ENCODE measurements around the gene RPRD1A. TPM values are rescaled to one million over a fixed set of nuclear protein-coding genes. Genes with fewer than 3 reads are reported as not detected.
"Not testable (repeated sequence)": the region's sequence is repeated elsewhere in the genome, so short reads cannot be mapped to it uniquely, and the experiment has no call there.

RPRD1A gene
- total RNA-seq, 2 experiments from 2014 or later, result 24.7 to 25.1 TPM

DNA sequence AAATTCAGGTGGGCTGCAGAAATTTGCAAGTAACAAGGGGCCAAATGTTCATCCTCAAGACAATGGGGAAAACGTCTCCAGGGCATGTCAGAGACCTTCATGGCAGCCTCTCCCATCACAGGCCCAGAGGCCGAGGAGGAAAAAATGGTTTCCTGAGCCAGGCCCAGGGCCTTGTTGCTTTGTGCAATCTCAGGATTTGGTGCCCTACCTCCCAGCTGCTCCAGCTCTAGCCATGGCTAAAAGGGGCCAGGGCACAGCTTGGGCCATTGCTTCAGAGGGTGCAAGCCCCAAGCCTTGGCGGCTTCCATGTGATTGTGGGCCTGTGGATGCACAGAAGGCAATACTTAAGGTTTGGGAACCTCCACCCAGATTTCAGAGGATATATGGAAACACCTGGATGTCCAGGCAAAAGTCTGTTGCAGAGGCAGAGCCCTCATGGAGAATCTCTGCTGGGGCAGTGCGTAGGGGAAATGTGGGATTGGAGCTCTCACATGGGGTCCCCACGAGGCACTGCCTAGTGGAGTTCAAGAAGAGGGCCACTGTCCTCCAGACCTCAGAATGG lies 29.2 kb downstream of the RPRD1A start:
- ChIA-PET POLR2A (no interaction called here), CTCF (no interaction called here)

DNA sequence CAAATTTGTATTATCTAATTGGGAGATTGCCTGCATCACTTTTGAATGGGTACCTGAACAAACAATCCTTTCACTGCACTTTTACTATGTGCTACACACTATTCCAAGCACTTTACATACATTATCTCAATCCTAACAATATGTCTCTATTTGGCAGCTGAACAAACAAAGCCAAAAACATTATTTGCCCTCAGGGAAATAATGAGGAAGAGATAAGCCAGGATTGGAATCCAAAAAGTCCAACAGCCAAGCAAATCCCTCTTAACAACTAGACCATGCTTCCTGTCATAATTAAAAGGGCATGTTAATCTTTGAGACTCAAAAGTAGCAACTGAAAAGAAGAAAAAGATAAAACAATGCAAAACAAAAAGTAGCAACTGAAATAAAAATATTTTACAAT lies 32.1 kb downstream of the RPRD1A start:
- POLR2A ChIA-PET, result no interaction called here
- CTCF ChIA-PET, result no interaction called here

DNA sequence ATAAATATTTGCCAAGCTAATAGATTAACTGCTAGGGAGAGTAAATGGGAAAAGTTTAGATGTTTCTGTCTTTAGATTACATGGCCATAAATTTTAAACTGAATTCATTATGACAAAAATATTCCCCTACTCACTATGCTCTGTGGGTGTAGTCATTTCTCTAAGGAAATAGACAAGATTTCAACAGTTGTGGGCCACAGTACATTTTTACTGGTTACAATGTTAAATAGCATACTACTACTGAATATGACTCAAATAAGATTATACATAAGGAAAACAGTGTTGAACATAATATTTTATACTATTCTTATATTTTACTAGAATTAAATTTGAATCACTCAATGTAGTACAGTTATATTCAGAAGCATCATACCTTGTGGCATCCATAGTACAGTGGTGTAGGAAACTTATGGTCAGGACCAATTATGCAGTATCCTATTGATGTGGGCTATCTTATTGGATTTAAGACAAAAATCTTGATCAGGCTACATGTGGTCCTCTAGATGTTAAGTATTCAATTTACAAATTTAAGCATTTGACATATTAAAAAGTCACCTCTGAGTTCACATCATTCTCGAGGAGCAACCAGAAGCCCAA lies 33.0 kb downstream of the RPRD1A start:
- ChIA-PET CTCF (no interaction called here), POLR2A (no interaction called here)

DNA sequence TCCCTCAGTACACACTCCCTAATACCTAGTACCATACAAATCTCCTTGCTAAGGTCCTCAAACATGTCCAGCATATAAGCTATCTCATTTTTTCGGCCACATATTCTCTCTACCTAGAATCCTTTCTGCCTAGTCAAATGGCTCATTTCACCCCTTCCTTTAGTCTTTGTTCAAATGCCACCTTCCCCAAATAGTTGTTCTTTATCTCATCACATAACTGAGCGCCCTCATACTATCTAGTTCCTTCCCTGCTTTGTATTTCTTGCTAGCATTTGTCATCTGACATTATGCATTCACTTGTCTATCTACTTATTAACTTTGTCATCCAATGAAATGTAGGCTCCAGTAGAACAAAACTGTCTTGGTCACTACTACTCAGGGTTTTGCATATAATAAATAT lies 35.5 kb downstream of the RPRD1A start:
- ChIA-PET CTCF (interaction anchor here (0.6 kb wide), 1 partner anchor 16 kb away, joined by 3 read pairs; no protein-coding TSS in a partner anchor), POLR2A (no interaction called here)

DNA sequence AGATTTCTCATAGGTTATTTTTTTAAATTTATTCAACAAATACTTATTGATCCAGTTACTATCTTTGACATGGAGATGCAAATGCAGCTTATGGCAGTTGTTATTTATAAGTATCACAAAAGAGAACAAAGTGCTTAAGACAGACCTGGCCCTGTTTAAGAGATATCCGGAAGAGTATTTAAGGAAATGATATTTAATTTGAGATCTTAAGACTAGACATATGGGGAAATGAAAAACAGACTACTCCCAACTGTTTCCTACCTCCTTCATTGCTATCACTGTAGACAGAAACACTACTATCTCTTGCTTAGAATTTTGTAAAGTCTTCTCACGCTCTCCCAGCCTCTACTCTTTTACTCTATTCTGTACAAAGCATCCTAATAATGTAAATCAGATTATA lies 36.0 kb downstream of the RPRD1A start:
- CTCF ChIA-PET, result no interaction called here
- POLR2A ChIA-PET, result interaction anchor here (0.7 kb wide), 1 partner anchor 694 kb away, joined by 3 read pairs; no protein-coding TSS in a partner anchor

DNA sequence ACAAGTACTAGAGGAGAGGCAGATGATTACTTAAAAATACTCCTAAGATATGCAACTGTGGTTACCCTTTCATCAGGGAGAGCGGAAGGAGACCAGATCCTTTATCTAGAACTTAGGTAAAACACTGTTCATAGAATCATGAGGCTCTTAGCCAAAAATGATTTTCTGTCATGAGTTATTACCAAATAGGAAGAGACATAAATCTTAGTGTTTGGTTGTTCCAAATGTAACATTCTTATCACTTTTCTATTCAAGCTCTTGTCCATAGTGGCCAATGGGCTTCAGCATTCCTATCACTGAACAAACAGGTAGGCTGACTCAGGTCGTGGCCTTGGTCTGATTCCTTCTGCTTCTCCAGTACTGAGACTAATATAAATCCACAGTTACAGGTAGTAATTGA lies 38.5 kb downstream of the RPRD1A start:
- ChIA-PET POLR2A (interaction anchor here (0.6 kb wide), 1 partner anchor 800 kb away, joined by 6 read pairs; the partner anchor contains the start of gene TPGS2), CTCF (interaction anchor here (1.1 kb wide), 1 partner anchor 11 kb away, joined by 5 read pairs; no protein-coding TSS in a partner anchor)

DNA sequence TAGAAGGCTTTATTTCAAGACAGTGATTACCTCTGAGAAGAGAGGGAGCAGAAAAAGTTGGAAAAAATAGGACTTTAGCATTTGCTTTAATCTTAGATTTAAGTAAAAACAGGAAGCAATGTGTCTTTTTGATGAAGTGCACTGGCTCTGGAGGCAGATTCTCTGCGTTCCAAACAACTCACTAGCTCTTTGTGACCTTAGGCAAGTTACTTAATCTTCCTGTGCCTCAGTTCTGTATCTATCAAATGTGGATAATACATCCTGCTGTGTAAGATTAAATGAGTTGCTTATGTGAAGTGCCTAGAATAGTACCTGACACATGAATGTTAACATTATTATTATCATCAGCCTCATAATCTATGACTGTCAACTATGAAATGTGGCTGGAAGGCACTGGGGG lies 42.3 kb downstream of the RPRD1A start:
- CTCF ChIA-PET, result no interaction called here

DNA sequence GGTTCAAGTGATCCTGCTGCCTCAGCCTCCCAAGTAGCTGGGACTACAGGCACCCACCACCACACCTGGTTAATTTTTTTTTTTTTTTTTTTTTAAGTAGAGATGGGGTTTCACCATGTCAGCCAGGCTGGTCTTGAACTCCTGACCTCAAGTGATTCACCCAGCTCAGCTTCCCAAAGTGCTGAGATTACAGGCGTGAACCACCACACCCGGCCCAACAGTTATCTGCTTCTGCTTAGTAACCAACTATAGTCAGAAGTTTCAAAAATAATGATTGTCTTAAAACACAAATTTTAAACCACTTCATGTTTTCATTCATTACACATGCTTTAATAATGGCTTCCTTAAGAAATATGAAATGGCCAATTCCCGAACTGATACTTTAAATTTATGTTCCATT lies 43.1 kb downstream of the RPRD1A start:
- POLR2A ChIA-PET, CTCF ChIA-PET: not testable (repeated sequence)

More for the DNA sequence above, 42.3 kb downstream of the RPRD1A start:
- POLR2A ChIA-PET, result no interaction called here

DNA sequence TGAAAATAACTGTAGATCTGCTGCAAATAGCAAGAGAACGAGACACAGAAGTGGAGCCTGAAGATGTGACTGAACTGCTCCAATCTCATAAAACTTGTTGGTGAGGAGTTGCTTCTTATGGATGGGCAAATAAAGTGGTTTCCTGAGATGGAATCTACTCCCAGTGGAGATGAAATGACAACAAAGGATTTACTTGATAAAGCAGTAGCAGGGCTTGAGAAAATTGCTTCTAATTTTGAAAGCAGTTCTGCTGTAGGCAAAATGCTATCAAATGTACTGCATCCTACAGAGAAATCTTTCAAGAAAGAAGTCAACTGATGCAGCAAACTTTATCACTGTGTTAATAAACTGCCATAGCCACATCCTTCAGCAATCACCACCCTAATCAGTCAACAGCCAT lies 44.0 kb downstream of the RPRD1A start:
- ChIA-PET POLR2A (no interaction called here), CTCF (interaction anchor here (0.6 kb wide), 1 partner anchor 617 kb away, joined by 4 read pairs; no protein-coding TSS in a partner anchor)

DNA sequence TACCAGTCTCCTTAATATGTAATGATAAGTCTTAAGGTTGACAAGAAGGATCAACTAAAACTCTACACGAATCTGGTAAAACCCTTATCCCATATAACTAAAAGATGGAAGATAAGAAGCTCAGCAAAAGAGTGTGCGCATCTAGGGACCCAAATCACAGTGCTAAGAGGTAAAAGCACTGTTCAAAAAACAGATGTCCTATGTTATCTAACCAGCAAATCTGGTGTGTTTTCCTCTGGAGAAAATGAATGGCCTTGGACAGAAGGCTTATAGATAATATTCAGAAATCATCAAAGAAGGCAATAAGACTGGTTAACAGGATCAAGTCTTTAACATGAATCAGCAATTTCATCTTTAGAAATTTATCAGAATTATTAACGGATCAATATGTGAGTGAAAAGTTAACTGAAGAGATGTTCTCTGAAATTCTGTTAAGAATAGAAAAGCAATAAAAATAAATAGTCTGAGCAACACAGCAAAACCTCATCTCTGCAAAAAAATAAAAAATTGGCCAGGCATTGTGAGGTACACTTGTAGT lies 47.1 kb downstream of the RPRD1A start:
- POLR2A ChIA-PET, result no interaction called here
- CTCF ChIA-PET, result no interaction called here

DNA sequence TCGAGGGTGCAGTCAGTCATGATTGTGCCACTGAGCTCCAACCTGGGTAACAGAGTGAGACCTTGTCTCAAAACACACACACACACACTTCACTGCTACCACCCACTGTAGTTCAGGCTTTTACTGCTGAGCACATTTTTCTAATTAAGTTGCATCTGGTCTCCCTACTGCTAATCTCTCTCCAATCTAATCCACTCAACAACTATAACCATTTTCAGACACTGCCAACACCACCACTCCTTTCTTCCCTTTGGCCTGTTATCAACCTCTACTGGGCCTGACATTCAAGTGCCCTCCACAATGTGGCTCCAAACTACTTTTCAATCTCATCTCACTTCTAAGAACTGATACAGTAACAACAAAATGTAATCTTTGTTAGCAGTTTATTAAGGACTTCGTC lies 50.1 kb downstream of the RPRD1A start:
- ChIA-PET POLR2A (no interaction called here), CTCF (interaction anchor here (1.1 to 3.1 kb wide), 7 partner anchors 11 to 267 kb away, joined by 3 to 35 read pairs (median 3); no protein-coding TSS in a partner anchor)

DNA sequence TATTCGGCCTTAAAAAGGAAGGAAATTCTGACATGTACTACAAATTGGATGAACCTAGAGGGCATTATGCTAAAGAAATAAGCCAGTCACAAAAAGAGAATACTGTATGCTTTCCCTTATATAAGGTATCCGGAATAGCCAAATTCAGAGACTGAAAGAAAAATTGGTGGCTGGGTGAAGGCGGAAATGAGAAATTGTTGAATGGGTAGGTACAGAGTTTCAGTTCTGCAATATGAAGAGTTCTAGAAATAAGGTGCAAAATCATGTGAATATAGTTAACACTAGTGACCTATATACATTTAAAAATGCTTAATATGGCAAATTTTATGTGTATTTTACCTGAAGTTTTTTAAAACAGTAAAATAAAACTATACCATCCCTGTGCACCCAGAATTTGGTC lies 51.7 kb downstream of the RPRD1A start:
- POLR2A ChIA-PET, result no interaction called here
- CTCF ChIA-PET, result interaction anchor here (0.6 kb wide), 1 partner anchor 42 kb away, joined by 3 read pairs; no protein-coding TSS in a partner anchor

DNA sequence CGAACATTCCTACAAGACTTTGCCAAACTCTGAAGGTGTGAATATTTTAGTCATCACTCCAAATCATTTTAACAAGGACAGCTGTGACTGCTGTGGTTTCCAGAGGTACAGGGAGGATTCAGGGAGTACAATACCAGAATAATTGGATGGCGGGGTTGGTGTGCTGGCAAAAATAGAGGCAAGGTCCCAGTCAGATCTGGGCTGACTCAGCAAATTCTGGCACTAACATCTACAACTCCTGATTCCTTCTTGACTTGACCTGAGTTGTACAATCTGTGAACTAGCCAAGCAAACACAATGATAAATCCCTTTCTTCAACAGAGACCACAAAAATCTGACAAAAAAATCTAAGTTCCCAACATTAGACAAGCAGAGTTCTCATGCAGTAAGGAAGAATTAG lies 54.5 kb downstream of the RPRD1A start:
- POLR2A ChIA-PET, result no interaction called here
- CTCF ChIA-PET, result no interaction called here

DNA sequence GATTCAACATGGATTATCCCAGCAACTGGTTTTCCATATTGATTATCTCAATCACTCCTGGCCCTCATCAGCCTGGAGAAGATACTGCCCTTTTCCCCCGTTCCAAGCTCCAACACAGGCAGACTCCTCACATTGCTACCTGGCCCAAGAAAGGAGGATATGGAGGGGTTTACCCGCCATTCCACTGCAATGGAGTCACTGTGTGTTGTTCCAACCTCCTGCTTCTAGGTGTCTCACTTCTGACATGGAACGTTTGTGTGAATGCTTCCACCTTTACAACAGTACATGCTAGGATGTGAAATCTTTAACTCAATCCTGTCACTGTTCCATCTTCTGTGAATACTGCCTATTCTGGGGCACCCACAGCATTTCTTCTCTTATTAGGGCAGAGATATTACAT lies 58.1 kb downstream of the RPRD1A start:
- POLR2A ChIA-PET, result no interaction called here
- CTCF ChIA-PET, result no interaction called here

DNA sequence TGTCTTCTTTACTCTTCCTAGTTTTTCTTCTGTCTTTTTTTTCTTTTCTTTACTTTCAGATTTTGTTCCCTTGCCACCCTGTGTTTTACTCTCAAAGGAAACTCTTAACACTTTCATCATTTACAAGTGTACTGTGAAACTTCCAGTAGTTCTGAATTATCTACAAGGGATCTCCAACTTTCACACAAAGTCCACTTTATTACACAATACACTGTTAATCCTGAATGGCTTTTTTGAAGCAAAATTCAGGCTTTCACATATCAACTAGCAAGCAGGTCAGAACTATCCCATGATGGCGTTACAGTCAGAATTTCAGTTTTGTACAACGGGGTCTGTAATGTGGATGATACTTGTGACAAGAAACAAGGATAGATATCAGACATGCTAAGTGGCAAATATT lies 60.4 kb downstream of the RPRD1A start:
- POLR2A ChIA-PET, result no interaction called here
- CTCF ChIA-PET, result interaction anchor here (1.3 kb wide), 1 partner anchor 10 kb away, joined by 3 read pairs; no protein-coding TSS in a partner anchor

DNA sequence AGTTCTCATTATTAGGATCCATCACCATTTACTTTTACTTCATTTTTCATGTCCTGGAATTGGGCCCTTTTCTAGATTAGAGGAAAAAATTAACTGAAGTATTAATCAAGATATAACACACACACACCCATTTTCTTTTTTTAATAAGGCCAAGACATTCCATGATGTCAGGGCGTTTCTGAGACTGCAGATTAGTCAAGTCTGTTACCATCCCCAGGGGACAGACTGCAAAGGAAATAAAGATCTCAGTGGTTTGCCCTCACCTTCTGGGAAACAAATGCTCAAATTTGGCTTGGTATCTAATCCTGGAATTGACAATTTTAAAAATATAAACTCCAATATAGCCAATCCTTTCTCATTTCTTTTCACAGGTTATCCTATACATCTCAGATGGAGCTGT lies 67.4 kb downstream of the RPRD1A start:
- ChIA-PET POLR2A (no interaction called here), CTCF (no interaction called here)

DNA sequence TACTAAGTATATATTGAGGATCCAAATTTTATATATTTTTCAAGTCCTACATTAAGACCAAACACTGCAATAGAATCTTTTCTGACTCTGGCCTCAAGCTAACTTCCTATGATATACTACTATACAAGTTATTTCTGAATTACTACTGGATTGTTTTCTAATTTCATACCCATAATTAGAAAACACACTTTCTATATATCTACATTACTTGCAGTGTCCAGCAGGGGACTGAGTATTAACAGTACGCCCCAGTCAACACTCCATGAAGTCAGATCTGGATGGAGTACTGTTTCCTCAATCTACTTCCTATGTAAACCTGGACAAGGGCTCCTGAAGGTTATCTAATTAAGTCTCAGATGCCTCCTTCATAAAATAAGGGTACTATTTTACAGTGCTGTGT lies 68.4 kb downstream of the RPRD1A start:
- CTCF ChIA-PET, result no interaction called here
- POLR2A ChIA-PET, result no interaction called here

DNA sequence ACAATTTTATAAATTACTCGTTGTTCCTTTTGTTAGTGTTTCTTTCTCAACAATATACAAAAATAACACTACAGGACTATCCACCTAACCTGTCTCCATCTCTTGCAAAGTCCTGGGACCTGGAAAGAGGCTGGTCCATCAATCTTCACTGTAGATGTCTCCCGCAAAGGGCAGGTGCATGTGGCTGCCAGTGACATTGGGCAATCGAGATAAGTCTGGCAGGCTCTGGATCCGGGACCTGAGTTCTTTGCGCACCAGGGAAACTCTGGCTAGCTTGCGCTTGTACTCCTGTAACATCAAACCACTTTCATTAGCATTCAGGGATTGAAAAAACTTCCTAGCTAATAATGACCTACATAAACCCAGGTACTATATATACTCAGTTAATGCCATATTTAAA lies 74.3 kb downstream of the RPRD1A start:
- ChIA-PET CTCF (no interaction called here), POLR2A (no interaction called here)

DNA sequence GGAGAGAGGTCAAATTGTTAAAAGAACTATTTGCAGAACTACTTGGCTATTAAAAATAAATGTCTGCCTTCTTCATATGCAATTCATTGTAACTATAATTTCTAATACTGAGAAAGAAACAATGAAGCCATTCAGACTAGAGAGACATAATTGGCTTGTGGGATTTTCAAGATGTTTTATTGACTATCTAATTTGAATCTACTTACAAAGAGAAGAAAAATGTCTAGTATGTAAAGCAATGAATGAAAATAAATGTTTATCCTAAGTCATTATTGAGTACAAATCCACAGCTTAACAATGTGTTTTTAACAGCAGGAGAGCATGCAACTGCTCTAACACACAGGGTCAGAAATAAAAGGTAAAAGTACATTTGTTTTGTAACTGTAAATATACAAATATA lies 75.7 kb downstream of the RPRD1A start:
- ChIA-PET POLR2A (no interaction called here), CTCF (no interaction called here)

DNA sequence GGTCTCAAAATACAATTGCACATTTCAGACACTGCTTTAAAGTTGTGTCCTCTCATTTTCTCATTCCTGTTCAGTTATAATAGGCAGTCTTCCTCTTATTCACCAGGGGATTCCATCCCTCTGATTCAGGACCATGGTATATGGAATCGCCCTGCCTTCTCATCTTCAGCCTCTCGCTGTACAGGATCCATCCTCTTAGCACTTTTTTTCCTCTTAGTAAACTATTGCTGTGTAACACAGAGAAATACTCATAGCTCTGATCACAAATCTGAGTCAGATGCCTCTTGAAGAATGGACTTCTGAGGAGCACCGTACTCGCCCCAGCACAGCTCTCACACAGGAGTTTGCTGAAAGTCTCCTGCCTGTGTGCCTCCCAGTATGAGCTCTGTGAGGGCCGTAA lies 83.5 kb downstream of the RPRD1A start:
- ChIA-PET POLR2A (no interaction called here), CTCF (no interaction called here)

DNA sequence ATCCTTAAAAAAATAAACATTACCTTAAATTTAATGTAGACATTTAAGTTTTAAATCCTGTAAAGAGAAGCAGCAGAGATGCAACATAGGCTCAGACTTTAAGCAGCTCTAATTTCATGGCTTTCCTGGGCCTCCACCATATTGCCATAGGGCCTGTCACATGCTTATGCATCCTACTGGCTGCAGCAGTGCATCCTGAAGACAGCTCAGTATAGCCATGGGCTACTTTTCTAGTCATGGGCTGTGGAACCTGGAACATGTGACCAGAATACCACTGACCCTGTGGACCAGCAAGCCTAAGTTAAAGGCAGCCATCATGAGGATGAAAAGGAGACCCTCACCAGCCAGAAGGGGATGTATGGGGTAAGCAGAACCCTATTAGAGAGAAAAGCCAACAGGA lies 84.2 kb downstream of the RPRD1A start:
- CTCF ChIA-PET, result no interaction called here
- POLR2A ChIA-PET, result no interaction called here

Measured in activated CD8-positive, alpha-beta memory T cell treated with anti-CD3 and anti-CD28 coated beads for 36 hours (primary cell).